Pancreas (tissue), 10 donors: ENCODE measurements around the gene USP12. TPM values are rescaled to one million over a fixed set of nuclear protein-coding genes. Genes with fewer than 3 reads are reported as not detected.

Source experiments
- ATAC-seq, 4 donors: fragments of 200-7000 bp; cut with Tn5 transposase; one replicate each; pipeline versions ENCODE4 v1.8.0 to v1.9.1; 2020; ENCODE audit warnings: mild to moderate bottlenecking in 4 of 4, moderate library complexity in 4 of 4
- DNase-seq, 6 donors: peaks; one replicate each; pipeline ENCODE4 v3.0.0-alpha.2; 2020
- FAIRE-seq: peaks from 2 replicates; lab custom pipeline; 2012; peaks lifted over from hg19 to GRCh38; lab: Jason Lieb, UNC
- H3K27ac ChIP-seq, 4 donors: fragments of 200-600 bp; sonication (generic); 1 replicate in 3 of 4; 2 replicates in 1 of 4; pipeline versions ENCODE4 v1.5.0 to v1.8.0; 2020
- H3K27me3 ChIP-seq, 4 donors: fragments of 200-600 bp; one replicate each; pipeline ENCODE4 v1.8.0; 2021
- H3K36me3 ChIP-seq, 3 donors: fragments of 200-600 bp; sonication (generic) in 1 of 3; one replicate each; pipeline versions ENCODE4 v1.5.0 to v1.8.0; 2020 to 2021
- H3K4me1 ChIP-seq, 3 donors: fragments of 200-600 bp; one replicate each; pipeline ENCODE4 v1.8.0; 2021
- H3K4me3 ChIP-seq, 4 donors: fragments of 200-600 bp; sonication (generic) in 2 of 4; one replicate each; pipeline versions ENCODE4 v1.5.0 to v1.8.0; 2020 to 2021
- H3K9me3 ChIP-seq, 4 donors: fragments of 200-600 bp; one replicate each; pipeline ENCODE4 v1.8.0; 2021
- WGBS, 2 donors: extraction: QIAGEN DNeasy Blood & Tissue Kit; methylation state at CpG; one replicate each; pipeline ENCODE4 v1.1.7; 2013; 5-methylcytosine and 5-hydroxymethylcytosine counted together
- intact Hi-C, 3 donors: fragments of 100-400 bp; cut with DNase I; formaldehyde crosslinking; loops; one replicate each; pipeline versions ENCODE4 v1.11.1 to v1.14.2; 2022
- polyA plus RNA-seq, 2 donors: library from polyadenylated mRNA; stranded (reverse); fragments of 200-250 nt; gene quantifications; one replicate each; pipeline ENCODE4 v1.2.3, GENCODE V29; 2013
- total RNA-seq, 6 donors: library from RNA; stranded (reverse); fragmentation: NEBNext Ultra II Directional in 4 of 6; extraction: Animal tissue kit (Norgen Biotek cat#: 25700) in 4 of 6; gene quantifications; one replicate each; pipeline versions ENCODE4 v1.2.1 to v1.2.4, GENCODE V29; 2021 to 2023
- TF ChIP-seq, protein P1 (sequence below), 4 donors: fragments of 200-600 bp; sonication (generic) in 3 of 4; IDR thresholded peaks; one replicate each; pipeline versions ENCODE4 v1.5.0 to v1.8.0; 2021; ENCODE audit warnings: antibody characterized with exemption in 4 of 4
- donor health status: healthy with polysubstance abuse.
- donor health status: DM: no; HTN: no; CAD: no; lungs with moderate emphysema.
- donor health status: DM: no; HTN: no; CAD: no.
- donor health status: control.
- donor health status: control.
- donor health status: Bipolar disorder and iron deficiency.
- donor health status: DM: yes; HTN: yes; CAD: no.
- donor health status: DM: no; HTN: no; CAD: no.
- donor health status: DM: no; HTN: no; CAD: no.
- donor health status: DM: yes; HTN: yes; CAD: no.

The USP12 gene
- total and polyA plus RNA-seq, 8 donors: 3.9 to 18.9 (median 9.4) TPM

DNA sequence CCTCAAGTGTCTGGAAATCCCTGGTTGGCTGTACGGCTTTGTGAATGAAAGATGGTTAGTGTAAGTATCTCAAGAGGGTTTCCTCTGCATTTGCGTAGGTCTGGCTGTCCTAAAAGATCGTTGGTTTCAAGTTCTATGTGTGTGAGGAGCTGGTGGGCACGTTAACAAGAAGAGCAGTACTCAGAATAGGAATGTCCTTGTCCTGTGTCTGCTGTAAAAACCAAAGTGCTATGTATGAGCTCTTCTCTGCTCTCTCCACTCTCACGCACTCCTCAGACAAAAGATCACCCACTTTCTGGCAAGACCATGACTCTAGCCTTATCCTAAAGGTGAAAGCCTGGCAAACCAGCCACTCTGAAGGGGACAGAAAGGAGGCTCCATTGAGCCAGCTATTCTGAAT lies 39.1 kb downstream of the USP12 start:
- ATAC-seq (no peak), DNase-seq (no peak), FAIRE-seq (no peak)
- TF ChIP-seq, protein P1, sequence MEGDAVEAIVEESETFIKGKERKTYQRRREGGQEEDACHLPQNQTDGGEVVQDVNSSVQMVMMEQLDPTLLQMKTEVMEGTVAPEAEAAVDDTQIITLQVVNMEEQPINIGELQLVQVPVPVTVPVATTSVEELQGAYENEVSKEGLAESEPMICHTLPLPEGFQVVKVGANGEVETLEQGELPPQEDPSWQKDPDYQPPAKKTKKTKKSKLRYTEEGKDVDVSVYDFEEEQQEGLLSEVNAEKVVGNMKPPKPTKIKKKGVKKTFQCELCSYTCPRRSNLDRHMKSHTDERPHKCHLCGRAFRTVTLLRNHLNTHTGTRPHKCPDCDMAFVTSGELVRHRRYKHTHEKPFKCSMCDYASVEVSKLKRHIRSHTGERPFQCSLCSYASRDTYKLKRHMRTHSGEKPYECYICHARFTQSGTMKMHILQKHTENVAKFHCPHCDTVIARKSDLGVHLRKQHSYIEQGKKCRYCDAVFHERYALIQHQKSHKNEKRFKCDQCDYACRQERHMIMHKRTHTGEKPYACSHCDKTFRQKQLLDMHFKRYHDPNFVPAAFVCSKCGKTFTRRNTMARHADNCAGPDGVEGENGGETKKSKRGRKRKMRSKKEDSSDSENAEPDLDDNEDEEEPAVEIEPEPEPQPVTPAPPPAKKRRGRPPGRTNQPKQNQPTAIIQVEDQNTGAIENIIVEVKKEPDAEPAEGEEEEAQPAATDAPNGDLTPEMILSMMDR (IDR thresholded peaks at IDR 0.05): no peak
- H3K4me3 ChIP-seq: no peak overlapping the region
- WGBS, 2 donors: 90% methylated on average over 5 of the region's 5 CpGs
- H3K36me3 ChIP-seq: no peaks in the 10 kb centered on the region
- no peaks in the 10 kb centered on the region for H3K9me3 ChIP-seq
- H3K4me1 ChIP-seq: peaks cover 6 to 16% (median 7%) of the 10 kb centered on the region in 3 donors
- no peaks in the 10 kb centered on the region for H3K27me3 ChIP-seq
- H3K27ac ChIP-seq: no peak overlapping the region
- intact Hi-C loops: no loop called here

DNA sequence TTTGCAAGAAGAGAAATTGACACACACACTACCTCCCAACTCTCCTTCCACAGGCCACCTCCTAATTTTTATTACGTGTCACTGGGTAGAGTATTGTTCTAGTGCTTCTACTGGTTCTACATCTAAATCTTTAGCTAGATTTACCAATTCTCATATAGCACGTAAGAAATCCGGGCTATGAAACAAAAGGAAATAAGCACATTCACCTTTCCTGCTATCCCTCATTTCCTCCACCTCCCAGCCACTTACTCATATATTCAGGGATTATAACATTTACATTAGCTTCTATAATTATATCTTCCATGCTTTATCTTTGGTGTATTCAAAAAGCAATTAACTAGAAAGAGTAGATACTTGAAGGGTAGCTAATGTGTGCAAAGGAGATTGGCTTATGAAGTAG lies 39.7 kb downstream of the USP12 start:
- Histone ChIP-seq H3K4me3 (no peak overlapping the region), H3K9me3 (no peaks in the 10 kb centered on the region), H3K27me3 (no peaks in the 10 kb centered on the region), H3K36me3 (no peaks in the 10 kb centered on the region), H3K4me1 (peaks cover 7 to 16% (median 10%) of the 10 kb centered on the region in 3 donors), H3K27ac (no peak overlapping the region)
- ATAC-seq (no peak), FAIRE-seq (no peak), DNase-seq (no peak)
- WGBS, 2 donors: 95 to 97% methylated on average over 3 of the region's 3 CpGs
- intact Hi-C loops: no loop called here
- TF ChIP-seq, protein P1 (IDR thresholded peaks at IDR 0.05): no peak

DNA sequence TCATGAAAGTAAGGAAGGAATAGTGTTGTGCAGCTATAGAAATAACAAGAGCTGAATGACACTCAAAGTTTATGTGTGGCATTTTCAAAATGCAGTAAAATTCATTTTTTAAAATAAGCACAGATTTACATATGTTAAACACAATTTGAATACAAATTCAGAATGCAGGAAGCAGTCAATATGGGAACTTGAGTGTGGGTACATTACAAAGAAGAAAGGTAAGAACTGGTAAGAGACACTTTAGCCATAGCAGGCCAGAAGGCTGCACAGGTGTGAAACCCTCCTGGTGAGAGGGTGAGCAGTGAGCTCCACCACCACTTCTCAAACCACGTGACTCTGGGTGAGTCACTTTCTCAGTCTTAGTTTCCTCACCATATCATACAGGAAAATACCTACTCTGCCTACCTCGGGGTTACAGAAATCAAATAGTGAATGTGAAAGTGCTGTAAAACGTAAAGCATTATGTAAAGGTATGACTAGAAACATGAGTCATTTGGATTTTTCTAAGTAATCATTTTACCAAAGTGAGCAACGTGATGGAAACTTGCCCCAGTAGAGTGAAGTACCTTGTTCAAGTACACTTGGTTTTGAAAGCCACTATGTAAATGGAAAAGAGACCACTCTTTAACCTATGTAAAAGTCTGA lies 40.5 kb downstream of the USP12 start:
- Histone ChIP-seq H3K9me3 (no peaks in the 10 kb centered on the region), H3K27ac (no peak overlapping the region), H3K27me3 (no peaks in the 10 kb centered on the region), H3K36me3 (no peaks in the 10 kb centered on the region), H3K4me3 (no peak overlapping the region), H3K4me1 (peaks cover 7 to 16% (median 10%) of the 10 kb centered on the region in 3 donors)
- 90% methylated on average over 4 of the region's 4 CpGs for WGBS, 2 donors
- ATAC-seq (peak; percentile 25 to 57 (median 46)), DNase-seq (no peak), FAIRE-seq (no peak)
- TF ChIP-seq, protein P1 (IDR thresholded peaks at IDR 0.05): no peak
- intact Hi-C loops: no loop called here

DNA sequence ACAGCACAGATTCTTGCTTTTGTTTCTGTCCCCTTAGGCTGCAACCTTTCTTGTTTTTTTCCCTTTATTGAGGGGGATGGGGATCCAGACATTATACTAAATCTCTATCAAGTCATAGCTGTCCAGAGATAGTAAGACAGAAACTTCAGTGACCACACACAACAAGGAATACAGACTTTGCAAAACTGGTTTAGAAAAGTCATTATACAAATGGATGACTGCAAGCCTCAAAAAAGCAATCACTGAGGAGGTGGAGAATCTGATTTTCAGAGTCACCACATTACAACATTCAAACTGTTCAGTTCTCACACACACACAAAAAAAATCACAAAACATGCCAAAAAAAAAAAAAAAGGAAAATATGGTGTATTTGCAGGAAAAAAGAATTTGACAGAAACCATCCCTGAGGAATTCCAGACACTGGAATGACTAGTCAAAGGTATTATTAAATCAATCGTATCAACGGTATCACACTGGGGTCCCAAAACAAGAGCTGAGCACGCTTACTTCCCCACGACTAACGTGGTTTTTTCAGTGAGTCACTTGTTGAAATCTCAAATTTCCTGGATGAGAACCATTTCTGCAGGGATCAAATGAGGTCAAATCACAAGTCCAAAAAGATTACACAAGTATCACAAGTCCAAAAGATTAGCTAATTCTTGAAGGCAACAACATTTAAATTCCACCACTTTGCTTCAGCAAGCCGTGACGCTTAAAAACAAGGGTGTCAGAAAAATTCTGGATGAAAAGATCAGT lies 41.2 kb downstream of the USP12 start:
- WGBS, 2 donors: 76 to 81% methylated on average over 7 of the region's 7 CpGs
- no peaks in the 10 kb centered on the region for H3K27me3 ChIP-seq
- TF ChIP-seq, protein P1 (IDR thresholded peaks at IDR 0.05): no peak
- no peaks in the 10 kb centered on the region for H3K36me3 ChIP-seq
- peaks cover 7 to 14% (median 10%) of the 10 kb centered on the region in 3 donors for H3K4me1 ChIP-seq
- ATAC-seq (peak in 3 of 4 donors; percentile 24 to 49 (median 27)), FAIRE-seq (no peak), DNase-seq (no peak)
- no peaks in the 10 kb centered on the region for H3K9me3 ChIP-seq
- intact Hi-C loops: no loop called here
- no peak overlapping the region for H3K4me3 ChIP-seq
- no peak overlapping the region for H3K27ac ChIP-seq
